HG02852 (cell line): ENCODE results near the gene ZMIZ1.

Source experiments
- ATAC-seq: cut with Tn5 transposase; IDR thresholded peaks from one replicate; pipeline ENCODE4 v1.9.1; 2021; ENCODE audit warnings: mild to moderate bottlenecking, moderate library complexity; ENCODE audit not compliant: unreplicated experiment

ZMIZ1 gene

GRCh38 chr10:79135790-79136189 is 67.0 kb downstream of the ZMIZ1 start:
- ATAC-seq, result no peak

- ATAC-seq, result no peak
Observed at GRCh38 chr10:79136236-79137005, 67.7 kb downstream of the ZMIZ1 start.

GRCh38 chr10:79137300-79137756 is 68.6 kb downstream of the ZMIZ1 start:
- ATAC-seq, result peak; percentile 18

GRCh38 chr10:79137826-79138225 is 69.1 kb downstream of the ZMIZ1 start:
- ATAC-seq, result peak; percentile 83

- no peak for ATAC-seq
Observed at GRCh38 chr10:79138449-79139123, 69.8 kb downstream of the ZMIZ1 start.

- no peak for ATAC-seq
Observed at GRCh38 chr10:79139124-79139835, 70.5 kb downstream of the ZMIZ1 start.

- ATAC-seq, result no peak
Observed at GRCh38 chr10:79140085-79140793, 71.5 kb downstream of the ZMIZ1 start.

- no peak for ATAC-seq
Observed at GRCh38 chr10:79140855-79141254, 72.1 kb downstream of the ZMIZ1 start.

GRCh38 chr10:79142064-79142491 is 73.3 kb downstream of the ZMIZ1 start:
- ATAC-seq, result no peak

GRCh38 chr10:79142522-79143309 is 74.0 kb downstream of the ZMIZ1 start:
- ATAC-seq, result no peak

- no peak for ATAC-seq
Observed at GRCh38 chr10:79143879-79144278, 75.1 kb downstream of the ZMIZ1 start.

GRCh38 chr10:79144351-79145173 is 75.8 kb downstream of the ZMIZ1 start:
- ATAC-seq, result no peak

GRCh38 chr10:79145174-79145483 is 76.4 kb downstream of the ZMIZ1 start:
- no peak for ATAC-seq

- ATAC-seq, result no peak
Observed at GRCh38 chr10:79145517-79146470, 77.0 kb downstream of the ZMIZ1 start.

- ATAC-seq, result no peak
Observed at GRCh38 chr10:79146611-79147130, 77.9 kb downstream of the ZMIZ1 start.

- ATAC-seq, result no peak
Observed at GRCh38 chr10:79147306-79147705, 78.5 kb downstream of the ZMIZ1 start.

- no peak for ATAC-seq
Observed at GRCh38 chr10:79147796-79148451, 79.2 kb downstream of the ZMIZ1 start.
